GM21381 (cell line): ENCODE results near the gene UBE2E1.
"Not testable (repeated sequence)": the region's sequence is repeated elsewhere in the genome, so short reads cannot be mapped to it uniquely, and the experiment has no call there.

Source experiments
- ATAC-seq: cut with Tn5 transposase; IDR thresholded peaks from one replicate; pipeline ENCODE4 v1.9.1; 2021; ENCODE audit warnings: mild to moderate bottlenecking, moderate library complexity; ENCODE audit not compliant: unreplicated experiment

UBE2E1 gene

GRCh38 chr3:23876923-23877322 lies 71.2 kb downstream of the UBE2E1 start:
- ATAC-seq = no peak

GRCh38 chr3:23877329-23877980 lies 71.7 kb downstream of the UBE2E1 start:
- ATAC-seq = no peak

DNA sequence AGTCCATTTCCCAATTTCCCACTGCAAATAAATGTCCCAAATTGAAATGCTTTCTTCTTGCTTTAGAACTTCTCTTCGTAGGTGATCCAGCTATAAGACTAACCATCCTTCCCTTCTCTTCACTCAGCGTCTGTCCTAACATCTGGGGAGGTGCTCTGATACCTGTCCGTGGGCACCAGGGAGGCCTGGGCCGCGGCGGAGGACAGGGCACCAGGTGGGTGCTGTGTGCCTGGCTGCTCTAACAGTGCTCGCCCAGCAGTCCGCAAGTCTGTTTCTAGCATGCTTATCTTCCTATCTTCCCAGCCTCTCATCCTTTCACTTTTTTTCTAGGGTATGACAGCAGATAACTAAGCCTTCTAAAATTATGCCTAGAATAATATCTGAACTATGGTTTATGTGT lies 73.7 kb downstream of the UBE2E1 start:
- ATAC-seq = no peak

- no peak for ATAC-seq
These were observed 75.1 kb downstream of the UBE2E1 start for GRCh38 chr3:23880703-23881339.

DNA sequence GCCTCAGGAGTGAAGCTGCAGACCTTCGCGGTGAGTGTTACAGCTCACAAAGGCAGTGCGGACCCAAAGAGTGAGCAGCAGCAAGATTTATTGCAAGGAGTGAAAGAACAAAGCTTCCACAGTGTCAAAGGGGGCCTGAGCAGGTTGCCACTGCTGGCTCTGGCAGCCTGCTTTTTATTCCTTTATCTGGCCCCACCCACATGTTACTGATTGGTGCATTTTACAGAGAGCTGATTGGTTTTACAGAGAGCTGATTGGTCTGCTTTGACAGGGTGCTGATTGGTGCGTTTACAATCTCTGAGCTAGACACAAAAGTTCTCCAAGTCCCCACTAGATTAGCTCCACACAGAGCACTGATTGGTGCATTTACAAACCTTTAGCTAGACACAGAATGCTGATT lies 76.2 kb downstream of the UBE2E1 start:
- not testable (repeated sequence) for ATAC-seq

- ATAC-seq = no peak
These were observed 76.7 kb downstream of the UBE2E1 start for GRCh38 chr3:23882487-23882918.

- ATAC-seq = no peak
These were observed 78.7 kb downstream of the UBE2E1 start for GRCh38 chr3:23884481-23884880.

DNA sequence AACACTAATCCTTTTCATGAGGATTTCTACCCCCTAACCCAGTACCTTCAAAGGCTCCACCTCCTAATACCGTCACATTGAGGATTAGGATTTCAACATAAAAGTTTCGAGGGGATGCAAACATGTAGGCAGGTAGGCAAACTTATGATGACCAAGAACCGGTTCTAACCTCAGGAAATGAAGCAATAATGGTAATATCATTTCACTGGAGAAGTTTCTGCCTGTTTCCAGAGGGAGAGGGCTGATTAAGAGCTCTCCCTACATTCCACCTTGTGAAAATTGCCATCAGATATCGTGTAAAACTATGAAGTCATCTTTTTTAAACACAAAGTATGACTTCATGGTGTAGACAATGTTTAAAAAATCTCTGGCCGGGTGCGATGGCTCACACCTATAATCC lies 79.5 kb downstream of the UBE2E1 start:
- ATAC-seq = no peak

DNA sequence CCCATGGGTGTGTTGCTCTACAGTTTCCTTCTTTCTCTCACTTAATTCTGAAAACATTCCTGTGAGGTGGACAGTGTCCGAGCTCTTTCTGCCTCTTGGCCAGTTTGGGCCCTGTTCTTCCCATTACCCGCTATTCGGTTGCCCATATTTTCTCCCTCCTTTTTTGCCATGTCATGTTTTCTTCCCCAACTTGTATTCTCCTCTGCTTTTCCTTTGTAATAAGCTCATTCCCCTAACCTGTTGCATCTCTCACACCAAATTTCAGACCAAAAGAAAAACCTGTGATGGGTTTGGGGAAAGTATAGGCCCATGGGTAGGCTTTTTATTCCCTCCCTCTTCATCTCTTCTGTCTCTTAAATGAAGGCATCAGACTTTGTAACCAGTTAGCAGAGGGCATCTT lies 80.6 kb downstream of the UBE2E1 start:
- ATAC-seq = no peak

DNA sequence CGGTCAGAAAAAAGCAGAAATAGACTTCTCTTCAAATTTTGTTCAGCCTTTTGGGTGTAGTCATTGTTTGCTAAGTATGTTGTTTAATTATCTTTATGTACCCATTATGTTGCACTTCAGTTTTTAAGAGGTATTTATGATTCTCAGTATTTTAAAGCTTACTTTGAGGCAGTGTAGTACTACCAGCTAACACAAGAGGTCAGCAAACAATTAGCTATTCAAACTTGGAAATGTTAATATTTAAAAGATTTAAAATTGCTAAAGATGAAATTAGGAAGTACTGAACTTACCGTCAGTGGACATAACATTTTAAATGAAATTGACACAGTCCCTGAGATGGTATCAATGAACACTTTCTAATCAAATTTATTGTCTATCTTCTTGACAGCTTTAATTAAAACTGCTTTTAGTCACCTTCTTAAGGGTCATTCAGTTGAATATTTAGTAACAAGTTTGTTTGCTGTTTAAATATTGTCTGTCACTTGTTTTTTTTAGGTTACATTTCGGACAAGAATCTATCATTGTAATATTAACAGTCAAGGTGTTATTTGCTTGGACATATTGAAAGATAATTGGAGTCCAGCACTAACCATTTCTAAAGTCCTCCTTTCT lies 83.0 kb downstream of the UBE2E1 start:
- no peak for ATAC-seq

DNA sequence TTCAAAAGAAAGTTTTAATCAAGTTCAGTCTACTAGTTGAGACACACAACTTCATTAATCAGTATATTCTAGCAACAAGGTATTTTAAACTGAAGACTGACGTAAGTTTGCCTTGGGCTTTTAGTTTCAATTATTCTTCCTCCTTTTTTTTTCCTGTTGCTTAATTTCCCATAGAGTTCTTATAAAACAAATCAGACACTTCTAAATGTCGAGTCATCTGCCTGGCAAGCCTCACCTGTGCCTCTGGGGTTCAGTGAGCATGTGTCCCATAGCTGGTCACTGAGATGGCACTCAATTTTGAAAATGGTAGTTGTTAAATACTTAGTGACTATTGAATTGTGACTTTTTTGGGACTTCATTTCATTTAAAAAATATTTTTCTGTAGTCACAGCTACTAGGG lies 83.6 kb downstream of the UBE2E1 start:
- no peak for ATAC-seq

DNA sequence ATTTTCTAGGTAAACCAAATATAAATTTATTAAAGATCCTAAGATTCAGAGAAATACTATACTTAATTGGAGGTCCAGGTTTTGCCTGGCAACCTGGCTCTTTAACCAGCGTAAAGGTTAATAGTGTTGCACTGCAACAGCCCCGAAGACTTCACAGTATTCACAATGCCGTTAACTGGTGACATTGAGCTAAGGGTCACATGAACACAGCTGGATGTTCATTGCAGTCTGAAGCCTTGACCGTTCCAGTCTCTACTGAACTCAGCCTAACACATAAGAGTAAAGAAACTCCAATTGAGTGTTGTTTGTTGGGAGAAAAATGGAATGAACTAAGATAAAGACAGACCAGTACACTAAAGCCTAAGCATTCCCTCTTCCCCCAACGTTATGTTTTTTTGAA lies 84.2 kb downstream of the UBE2E1 start:
- ATAC-seq = no peak

DNA sequence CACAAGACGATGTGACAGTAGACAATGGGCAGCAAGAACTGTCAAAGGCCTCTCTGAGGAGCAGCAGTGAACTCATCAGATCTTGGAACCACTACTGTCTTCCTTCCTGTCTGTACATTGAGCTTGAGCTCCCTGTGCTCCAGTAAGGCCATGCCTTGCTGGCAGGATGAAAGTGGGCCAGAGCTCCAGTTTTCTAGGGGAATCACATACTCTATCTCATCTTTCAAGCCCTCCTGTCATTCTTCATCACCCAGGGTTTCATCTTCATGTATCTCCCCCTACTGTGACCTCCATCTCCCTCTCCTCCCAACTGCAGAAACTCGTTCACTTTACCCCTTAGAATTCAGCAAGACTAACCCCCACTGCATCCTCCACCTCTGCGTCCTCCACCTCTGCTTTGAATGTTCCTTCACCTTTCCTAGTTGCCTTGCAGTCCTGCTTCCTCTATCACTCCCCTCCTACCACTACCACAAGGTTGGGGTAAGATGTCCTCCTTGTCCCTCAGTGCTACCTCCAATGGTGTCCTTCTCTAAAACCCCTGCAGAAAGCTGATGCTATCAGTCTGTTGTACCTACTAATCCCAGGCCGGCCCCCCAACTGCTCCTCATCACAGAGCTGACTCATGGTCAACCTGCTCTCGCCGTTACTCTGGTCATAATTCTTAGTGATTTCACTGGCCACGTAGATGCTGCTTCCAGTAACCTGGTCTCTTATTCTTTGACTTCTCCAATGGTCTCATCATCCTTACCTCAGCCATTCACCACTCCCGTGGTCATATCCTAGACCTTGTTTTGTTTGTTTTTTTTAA lies 88.7 kb downstream of the UBE2E1 start:
- no peak for ATAC-seq

DNA sequence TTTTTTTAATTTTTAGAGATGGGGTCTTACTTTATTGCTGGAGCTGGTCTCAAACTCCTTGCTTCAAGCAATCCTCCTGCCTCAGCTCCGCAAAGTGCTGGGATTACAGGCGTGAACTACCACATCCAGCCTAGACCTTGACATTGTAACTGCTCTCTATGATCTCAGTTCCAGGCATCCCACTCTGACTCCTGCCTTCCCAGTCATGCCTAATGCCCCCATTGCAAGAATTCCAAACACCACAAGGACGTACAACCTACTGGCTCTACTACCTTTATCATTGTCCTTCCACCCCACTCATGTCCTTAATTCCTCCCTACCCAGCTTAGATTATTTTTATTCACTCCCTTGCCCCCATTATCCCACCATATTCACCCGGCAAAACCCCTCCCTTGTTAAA lies 89.4 kb downstream of the UBE2E1 start:
- ATAC-seq = no peak

- ATAC-seq = no peak
These were observed 95.0 kb downstream of the UBE2E1 start for GRCh38 chr3:23900744-23901143.

- no peak for ATAC-seq
These were observed 98.8 kb downstream of the UBE2E1 start for GRCh38 chr3:23904545-23904944.

DNA sequence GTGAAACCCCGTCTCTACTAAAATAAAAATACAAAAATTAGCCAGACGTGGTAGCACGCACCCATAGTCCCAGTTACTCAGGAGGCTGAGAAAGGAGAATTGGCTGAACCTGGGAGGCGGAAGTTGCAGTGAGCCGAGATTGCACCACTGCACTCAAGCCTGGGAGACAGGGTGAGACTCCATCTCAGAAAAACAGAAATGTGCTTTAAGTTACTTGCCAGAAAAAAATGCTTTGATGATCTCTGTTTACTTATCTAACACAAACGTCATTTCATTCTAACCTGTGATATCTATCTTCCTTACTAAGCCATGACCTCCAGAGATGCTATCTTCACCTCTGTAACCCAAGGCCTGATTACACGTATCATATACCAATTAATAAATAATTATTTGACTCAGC lies 103.6 kb downstream of the UBE2E1 start:
- no peak for ATAC-seq

- ATAC-seq = no peak
These were observed 105.6 kb downstream of the UBE2E1 start for GRCh38 chr3:23911397-23911796.

DNA sequence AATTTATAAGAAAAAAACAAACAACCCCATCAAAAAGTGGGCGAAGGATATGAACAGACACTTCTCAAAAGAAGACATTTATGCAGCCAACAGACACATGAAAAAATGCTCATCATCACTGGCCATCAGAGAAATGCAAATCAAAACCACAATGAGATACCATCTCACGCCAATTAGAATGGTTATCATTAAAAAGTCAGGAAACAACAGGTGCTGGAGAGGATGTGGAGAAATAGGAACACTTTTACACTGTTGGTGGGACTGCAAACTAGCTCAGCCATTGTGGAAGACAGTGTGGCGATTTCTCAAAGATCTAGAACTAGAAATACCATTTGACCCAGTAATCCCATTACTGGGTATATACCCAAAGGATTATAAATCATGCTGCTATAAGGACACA lies 106.6 kb downstream of the UBE2E1 start:
- not testable (repeated sequence) for ATAC-seq

- ATAC-seq = no peak
These were observed 107.4 kb downstream of the UBE2E1 start for GRCh38 chr3:23913182-23913581.

GRCh38 chr3:23913873-23914743 lies 108.4 kb downstream of the UBE2E1 start:
- no peak for ATAC-seq
